DND-41 (cell line): ENCODE results near the gene CFAP54.

Experiments used
- CTCF ChIP-seq: IDR thresholded peaks from 2 replicates; pipeline ENCODE4 v1.5.1; 2012; ENCODE audit warnings: borderline replicate concordance, low read length, moderate library complexity, mild to moderate bottlenecking; ENCODE audit not compliant: poor library complexity, severe bottlenecking; ENCODE audit errors: extremely low read depth
- EZH2 ChIP-seq: IDR thresholded peaks from 3 replicates; pipeline ENCODE4 v1.6.1; 2012; ENCODE audit warnings: borderline replicate concordance, low read depth, mild to moderate bottlenecking, moderate library complexity, low read length, inconsistent platforms; ENCODE audit not compliant: severe bottlenecking

GRCh38 chr12:96687719-96688118 lies 198.3 kb downstream of the CFAP54 start:
- TF ChIP-seq CTCF (no peak), EZH2 (no peak)
